Hematopoietic multipotent progenitor cell treated with erythropoietin and hydrocortisone succinate and interleukin-3 and kit ligand, for 6 days (in vitro differentiated cells): Measurements from ENCODE around the gene FRY.
"Not testable (repeated sequence)": the region's sequence is repeated elsewhere in the genome, so short reads cannot be mapped to it uniquely, and the experiment has no call there.

ENCODE experiments used
- DNase-seq: peaks from one replicate; pipeline ENCODE4 v3.0.0-alpha.2; 2015

The FRY gene

GRCh38 chr13:32031025-32031814, at the start of gene FRY:
FRY (plus strand) TSS chr13:32031774; CDS start chr13:32031796, 22 bp downstream.
- DNase-seq: peak; percentile 69

GRCh38 chr13:31982124-31982523, 49.5 kb upstream of the FRY start:
- DNase-seq: no peak

- DNase-seq: peak; percentile 92
These were observed 49.0 kb upstream of the FRY start for GRCh38 chr13:31982540-31982939.

DNA sequence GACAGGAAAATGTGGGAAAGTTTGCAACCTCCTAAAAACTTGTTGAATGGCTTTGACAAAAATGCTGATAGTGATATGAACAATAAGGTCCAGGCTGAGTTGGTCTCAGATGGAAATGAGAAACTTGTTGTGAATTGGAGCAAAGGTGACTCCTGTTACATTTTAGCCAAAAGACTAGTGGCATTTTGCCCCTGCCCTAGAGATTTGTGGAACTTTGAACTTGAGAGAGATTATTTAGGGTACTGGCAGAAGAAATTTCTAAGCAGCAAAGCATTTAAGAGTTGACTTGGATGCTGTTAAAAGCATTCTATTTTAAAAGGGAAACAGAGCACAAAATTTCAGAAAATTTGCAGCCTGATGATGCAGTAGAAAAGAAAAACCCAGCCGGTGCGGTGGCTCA, 47.9 kb upstream of the FRY start:
- DNase-seq: not testable (repeated sequence)

GRCh38 chr13:31984388-31984787, 47.2 kb upstream of the FRY start:
- DNase-seq: not testable (repeated sequence)

- DNase-seq: no peak
These were observed 44.7 kb upstream of the FRY start for GRCh38 chr13:31986676-31987470.

DNA sequence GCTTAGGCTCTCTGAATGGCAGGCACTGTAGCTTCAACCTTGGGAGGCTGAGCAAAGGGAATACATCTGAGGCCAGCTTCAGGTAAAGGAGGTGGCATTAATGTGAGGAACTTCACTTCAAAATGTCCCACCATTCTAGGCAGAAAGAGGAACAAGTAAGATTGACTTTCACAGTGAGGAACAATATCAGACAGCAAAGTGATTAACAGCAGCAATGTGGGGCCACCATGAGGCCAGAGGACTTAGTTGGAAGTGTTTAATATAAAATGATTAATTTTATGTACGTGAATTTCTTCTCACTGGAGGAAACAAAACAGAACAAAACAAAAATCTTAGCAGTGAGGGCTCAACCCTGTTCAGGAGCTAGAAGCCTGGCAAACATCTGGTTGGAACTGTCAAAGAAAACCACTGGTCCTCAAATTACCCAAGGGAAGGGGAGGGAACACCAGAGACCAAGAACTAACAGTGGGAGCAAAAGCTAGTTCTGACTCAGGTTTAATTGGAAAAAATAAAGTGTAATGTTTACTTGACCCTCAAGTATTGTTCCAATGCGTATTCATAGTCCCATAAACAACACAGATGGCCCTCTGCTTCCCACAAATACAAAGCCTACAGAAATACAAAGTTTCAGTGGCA, 43.9 kb upstream of the FRY start:
- DNase-seq: peak; percentile 49

DNA sequence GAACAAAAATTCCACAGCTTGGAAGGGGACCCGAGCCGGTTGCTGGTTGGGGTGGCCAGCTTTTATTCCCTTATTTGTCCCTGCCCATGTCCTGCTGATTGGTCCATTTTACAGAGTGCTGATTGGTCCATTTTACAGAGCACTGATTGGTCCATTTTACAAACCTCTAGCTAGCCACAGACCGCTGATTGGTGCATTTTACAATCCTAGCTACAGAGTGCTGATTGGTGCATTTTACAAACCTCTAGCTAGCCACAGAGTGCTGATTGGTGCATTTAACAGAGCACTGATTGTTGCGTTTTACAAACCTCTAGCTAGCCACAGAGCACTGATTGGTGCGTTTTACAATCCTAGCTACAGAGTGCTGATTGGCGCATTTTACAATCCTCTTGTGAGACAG, 37.2 kb upstream of the FRY start:
- not testable (repeated sequence) for DNase-seq

GRCh38 chr13:31996601-31997000, 35.0 kb upstream of the FRY start:
- no peak for DNase-seq

- DNase-seq: no peak
These were observed 33.9 kb upstream of the FRY start for GRCh38 chr13:31997641-31998040.

DNA sequence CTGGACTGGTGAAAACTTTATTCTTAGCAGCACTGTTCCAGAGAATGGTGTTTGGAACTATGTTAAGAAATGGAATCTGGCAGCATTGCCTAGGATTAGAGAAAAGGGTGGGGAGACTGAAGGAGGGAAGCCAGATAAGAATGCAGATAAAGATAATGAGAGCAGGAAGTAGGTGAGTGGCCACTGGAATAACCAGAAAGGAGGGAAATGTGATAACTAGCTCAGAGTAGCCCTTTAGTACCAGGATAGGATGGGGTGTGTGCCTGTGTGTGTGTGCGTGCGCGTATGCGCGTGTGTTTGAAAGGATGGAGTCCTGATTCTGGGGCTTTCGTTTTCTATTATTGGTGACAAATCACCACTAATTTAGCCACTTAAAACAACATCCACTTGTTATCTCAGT, 33.4 kb upstream of the FRY start:
- no peak for DNase-seq

- DNase-seq: not testable (repeated sequence)
These were observed 30.8 kb upstream of the FRY start for GRCh38 chr13:32000754-32001153.

- peak; percentile 74 for DNase-seq
These were observed 30.3 kb upstream of the FRY start for GRCh38 chr13:32001154-32001768.

- DNase-seq: no peak
These were observed 29.8 kb upstream of the FRY start for GRCh38 chr13:32001769-32002168.

GRCh38 chr13:32002873-32003272, 28.7 kb upstream of the FRY start:
- DNase-seq: no peak

DNA sequence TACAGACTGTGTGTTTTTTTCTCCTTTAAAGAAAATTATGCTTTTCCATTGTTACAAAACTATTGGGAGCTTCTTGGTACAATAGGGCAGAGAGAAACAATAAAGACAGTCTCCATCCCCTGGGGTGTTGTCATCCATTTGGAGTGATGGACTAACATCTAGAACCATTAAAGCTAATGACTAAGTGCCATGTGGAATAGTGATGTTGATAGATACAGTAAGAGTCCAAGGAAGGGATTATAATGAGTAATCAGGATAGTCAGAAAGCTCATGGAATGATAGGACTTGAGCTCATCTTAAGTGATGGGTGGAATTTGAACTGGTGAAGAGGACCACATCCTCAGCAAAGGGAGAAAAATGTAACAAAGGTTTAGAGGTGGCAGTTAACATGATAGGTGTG, 24.1 kb upstream of the FRY start:
- DNase-seq: no peak

DNA sequence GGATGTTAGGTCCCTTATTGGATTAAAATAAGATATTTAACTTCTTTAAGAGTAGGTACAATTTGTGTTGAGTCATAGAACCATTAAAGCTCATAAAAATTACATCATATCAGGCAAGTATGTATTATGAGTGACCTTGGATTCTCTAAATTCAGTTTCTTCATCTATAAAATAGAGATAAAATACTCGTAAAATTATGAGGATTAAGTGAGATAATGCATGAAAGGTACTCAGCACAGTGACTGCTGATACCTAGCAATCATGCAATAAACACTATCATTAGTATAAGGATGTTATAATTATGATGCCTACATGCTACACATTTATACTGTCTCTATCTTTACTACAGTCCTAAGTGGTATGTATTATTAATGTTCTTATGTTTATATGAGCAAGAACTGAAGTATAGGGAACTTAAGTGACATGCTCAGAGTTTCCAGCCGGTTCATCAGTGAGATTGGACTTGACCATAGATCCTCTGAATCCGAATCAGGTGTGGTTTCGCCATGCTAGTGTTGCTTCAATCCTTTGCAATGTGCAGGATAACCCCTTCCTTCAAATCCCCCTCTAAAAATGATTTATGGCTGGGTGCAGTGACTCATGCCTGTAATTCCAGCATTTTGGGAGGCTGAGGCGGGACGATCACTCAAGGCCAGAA, 22.9 kb upstream of the FRY start:
- DNase-seq: no peak

GRCh38 chr13:32009362-32009761, 22.2 kb upstream of the FRY start:
- DNase-seq: no peak

- no peak for DNase-seq
These were observed 21.4 kb upstream of the FRY start for GRCh38 chr13:32010136-32010535.

- DNase-seq: no peak
These were observed 19.6 kb upstream of the FRY start for GRCh38 chr13:32011971-32012370.

- DNase-seq: no peak
These were observed 18.4 kb upstream of the FRY start for GRCh38 chr13:32013181-32013580.

DNA sequence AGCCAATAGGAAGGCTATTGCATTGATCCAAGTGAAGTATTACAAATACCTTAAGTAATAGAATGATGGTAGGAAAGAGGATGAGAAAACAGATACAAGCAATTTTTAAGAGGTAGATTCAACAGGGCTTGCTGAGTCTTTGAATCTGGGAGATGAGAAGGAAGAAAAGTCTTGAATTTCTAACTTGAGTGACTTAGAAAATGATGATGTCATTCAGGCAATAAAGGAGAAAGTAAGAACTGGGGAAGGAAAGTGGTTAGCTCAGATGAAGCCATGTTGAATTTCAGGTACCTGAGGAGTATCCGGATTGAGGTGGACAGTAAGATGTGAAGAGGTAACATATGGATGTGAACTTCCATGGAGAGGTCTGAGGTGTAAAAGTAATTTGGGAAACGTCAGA, 15.5 kb upstream of the FRY start:
- DNase-seq: no peak

- no peak for DNase-seq
These were observed 14.9 kb upstream of the FRY start for GRCh38 chr13:32016631-32017030.
